GM18861 (cell line): ENCODE measurements around the gene CXCL13.
A peak's percentile ranks its signal among the peaks of the same experiment; 100 is the strongest.
"Not testable (repeated sequence)": the region's sequence is repeated elsewhere in the genome, so short reads cannot be mapped to it uniquely, and the experiment has no call there.

ENCODE experiments used
- ATAC-seq: cut with Tn5 transposase; IDR thresholded peaks from one replicate; pipeline ENCODE4 v1.9.1; 2021; ENCODE audit not compliant: unreplicated experiment

CXCL13 gene, protein sequence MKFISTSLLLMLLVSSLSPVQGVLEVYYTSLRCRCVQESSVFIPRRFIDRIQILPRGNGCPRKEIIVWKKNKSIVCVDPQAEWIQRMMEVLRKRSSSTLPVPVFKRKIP

DNA sequence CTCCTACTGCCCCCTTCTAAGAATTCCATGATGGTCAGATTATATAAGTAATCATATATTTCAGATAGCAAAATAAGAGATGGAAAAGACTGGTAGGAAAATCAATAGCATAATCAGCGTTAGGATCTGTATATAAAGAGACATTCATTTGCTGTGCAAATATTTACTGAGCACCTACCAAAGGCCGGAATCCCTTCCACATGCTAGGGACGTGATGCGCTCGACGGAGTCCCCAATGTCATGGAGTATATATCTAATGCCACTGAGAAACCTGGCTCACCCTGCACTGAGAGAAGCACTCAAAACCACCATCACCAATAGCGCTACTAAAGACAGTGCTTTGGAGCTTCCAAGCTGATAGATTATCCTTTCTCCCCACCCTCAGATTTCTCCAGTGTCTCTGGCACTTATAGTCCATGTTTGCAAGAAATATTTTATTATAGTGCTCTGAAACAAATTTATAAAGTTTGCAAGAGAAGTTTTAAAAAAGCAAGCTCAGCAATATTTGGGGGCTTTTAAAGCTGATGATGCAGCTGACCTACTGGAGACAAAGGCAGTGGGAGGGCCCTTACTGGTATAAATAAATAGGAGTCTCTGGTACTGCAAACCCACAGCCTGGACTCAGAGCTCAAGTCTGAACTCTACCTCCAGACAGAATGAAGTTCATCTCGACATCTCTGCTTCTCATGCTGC lies at the start of gene CXCL13:
CXCL13 (plus strand) TSS at position 611 of the 693 bp plus-strand sequence; CDS start at position 657, 46 bp downstream.
- no peak for ATAC-seq

DNA sequence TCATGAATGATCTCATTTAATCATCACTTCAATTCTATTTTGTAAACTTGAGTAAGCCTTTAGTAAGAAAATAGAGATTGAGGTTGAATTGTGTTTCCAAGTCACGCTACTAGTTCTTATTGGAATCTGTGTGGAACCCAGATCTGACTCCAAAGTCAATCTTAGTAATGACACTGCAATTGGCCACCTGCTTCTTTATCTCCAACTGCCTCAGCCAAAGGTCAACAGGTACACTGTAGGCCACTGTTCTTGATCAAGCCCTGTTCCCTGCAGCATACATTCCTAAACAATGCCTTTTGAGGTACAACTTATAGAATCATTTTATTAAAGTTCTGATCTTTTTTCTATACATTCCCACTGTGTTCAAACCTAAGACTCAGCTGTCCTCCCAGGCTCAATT lies 45.5 kb upstream of the CXCL13 start:
- no peak for ATAC-seq

DNA sequence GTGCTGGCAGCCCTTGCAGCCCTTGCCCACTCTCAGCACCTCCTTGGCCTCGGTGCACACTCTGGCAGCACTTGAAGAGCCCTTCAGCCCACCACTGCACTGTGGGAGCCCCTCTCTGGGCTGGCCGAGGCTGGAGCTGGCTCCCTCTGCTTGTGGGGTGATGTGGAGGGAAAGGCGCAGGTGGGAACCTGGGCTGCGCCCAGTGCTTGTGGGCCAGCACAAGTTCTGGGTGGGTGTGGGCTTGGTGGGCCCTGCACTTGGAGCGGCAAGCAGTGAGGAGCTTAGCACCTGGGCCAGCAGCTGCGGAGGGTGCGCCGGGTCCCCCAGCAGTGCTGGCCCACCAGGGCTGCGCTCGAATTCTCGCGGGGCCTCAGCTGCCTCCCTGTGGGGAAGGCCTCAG lies 43.9 kb upstream of the CXCL13 start:
- not testable (repeated sequence) for ATAC-seq

DNA sequence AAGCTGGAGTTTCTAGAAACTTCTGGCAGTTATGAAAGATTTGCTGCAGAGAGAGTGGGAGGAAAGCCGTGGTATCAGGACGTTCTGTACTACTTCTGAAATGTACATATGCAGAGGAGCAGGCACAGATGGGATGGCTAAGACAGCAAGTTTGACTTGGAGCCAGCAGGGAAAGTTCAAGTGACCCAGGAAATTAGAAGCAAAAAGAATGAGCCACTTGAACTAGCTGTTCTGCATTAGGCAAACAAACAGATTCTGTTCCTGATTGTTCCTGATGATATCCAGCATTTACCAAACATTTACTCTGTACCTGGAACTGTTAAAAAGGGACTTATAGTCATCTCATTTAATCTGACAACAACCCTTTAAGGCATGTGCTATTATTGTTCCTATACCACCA lies 41.4 kb upstream of the CXCL13 start:
- ATAC-seq, result no peak

DNA sequence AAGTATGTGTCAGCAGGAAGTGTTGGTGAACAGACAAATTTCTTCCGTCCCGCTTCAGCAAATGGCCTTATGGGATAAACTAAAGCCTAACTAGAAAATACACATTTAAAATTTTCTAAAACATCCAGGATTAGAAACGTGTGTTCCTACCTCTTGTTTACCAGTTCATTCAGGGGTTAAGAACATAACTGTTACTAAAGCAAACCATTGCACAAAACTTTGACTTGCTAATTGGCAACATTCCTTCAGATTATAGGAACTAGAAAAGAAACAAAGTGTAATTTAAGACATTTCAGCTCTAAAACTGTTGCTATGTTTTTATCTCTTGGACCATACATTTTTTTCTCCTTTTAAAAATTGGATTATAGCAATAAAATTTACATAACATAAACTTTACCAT lies 39.5 kb upstream of the CXCL13 start:
- no peak for ATAC-seq

DNA sequence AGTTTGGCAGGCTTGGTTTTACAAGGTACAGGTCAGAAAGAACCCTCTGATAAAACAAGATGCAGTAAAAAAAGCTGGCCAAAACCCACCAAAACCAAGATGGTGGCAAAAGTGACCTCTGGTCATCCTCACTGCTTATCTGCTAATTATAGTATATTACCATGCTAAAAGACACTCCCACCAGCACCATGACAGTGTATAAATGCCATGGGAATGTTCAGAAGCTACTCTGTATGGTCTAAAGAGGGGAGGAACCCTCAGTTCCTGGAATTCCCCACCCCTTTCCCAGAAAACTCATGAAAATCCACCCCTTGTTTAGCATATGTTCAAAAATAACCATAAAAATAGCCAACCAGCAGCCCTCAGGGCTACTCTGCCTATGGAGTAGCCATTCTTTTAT lies 38.1 kb upstream of the CXCL13 start:
- no peak for ATAC-seq

DNA sequence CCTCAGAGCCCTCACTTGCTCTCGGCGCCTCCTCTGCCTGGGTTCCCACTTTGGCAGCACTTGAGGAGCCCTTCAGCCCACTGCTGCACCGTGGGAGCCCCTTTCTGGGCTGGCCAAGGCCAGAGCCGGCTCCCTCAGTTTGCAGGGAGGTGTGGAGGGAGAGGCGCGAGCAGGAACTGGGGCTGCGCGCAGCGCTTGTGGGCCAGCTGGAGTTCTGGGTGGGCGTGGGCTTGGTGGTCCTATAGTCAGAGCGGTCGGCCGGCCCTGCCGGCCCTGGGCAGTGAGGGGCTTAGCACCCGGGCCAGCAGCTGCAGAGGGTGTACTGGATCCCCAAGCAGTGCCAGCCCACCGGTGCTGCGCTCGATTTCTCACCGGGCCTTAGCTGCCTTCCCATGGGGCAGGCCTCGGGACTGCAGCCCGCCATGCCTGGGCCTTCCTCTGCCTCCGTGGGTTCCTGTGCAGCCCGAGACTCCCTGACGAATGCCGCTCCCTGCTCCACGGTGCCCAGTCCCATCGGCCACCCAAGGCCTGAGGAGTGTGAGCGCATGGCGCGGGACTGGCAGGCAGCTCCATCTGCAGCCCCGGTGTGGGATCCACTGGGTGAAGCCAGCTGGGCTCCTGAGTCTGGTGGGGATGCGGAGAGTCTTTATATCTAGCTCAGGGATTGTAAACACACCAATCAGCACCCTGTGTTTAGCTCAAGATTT lies 35.0 kb upstream of the CXCL13 start:
- not testable (repeated sequence) for ATAC-seq

DNA sequence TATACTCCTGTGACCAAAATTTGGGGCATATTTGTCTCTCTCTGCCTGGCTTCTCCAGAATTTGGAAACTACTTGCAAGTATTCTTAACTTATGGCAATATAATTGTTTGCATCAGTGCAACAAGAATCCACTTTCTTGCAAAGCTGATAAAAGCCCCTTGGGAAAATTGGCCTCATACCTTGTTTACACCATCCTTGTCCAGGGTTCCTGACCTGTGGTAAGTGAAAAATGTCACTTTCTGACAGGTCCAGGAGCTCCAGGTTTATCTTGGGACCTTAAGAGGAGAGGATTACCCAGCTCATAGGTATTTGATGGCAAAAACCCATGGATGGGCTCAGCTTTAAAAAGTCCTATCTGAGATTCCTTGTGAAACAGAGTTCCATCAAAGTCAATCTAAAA lies 29.3 kb upstream of the CXCL13 start:
- no peak for ATAC-seq

DNA sequence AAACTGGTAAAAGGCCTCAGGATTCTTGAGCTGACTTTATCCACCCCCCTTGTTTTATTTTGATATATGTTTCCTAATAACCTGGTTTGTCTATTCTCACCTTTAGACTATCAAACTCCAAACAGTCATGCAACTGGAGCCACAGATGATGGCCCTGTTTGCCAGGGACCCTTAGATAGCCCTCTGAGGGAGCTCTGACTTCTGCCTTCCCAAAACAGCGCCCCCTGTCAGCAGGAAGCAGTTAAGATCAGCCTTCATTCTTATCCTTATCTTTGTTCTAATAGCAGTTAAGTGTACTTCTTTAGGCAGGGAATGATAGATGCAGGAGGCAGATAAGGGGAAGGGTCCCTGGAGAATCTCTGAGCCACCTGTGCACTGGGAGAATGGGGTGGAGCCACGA lies 27.5 kb upstream of the CXCL13 start:
- no peak for ATAC-seq

DNA sequence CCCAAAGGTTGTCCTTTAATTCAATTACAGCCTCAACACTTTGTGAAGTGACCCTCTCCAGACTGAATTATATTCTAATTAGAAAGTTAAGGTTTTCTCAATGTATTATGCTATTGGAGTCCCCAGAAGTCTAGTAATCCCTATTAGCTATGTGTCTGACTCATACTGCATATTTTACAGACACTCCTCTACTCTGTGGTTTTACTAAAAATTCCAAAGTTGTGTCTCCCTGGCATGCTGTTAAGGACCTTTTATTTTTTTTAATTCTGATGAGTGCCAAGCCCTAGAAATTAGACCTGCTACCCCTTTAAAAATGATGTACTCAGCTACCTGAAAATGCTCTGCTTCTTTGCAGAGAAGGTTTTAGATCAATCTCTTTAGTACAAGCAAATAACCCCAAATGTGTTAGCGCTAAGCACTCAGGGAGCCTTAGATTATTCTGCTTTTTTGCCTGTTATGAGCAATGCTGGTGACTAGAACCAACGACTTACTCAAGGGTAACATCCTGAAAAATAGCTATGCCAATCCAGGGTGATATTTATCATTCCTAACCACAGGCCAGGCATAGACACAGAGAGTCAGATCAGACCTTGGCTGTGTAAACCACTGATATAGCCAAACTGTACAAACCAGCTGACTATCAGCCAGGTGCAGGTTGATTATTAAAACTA lies 26.1 kb upstream of the CXCL13 start:
- ATAC-seq, result no peak

DNA sequence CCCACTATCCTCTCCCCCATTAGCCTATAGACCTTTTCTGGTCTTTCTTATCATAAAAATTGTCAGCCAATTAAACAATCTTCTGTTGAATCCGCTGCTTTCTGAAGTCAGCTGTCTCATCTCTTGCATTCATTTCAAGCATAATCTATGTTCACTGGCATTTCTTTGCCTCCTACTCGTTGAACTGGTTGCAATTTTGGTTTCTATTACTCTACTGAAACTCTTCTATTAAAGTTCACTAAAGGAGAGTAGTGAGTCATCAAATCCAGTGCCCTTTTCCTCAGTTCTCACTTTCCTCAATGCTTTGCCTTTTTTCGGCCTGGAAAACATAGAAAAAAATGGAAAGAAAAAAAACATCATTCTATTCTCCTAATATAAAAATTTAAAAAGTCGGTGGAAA lies 23.9 kb upstream of the CXCL13 start:
- peak; percentile 52 for ATAC-seq

DNA sequence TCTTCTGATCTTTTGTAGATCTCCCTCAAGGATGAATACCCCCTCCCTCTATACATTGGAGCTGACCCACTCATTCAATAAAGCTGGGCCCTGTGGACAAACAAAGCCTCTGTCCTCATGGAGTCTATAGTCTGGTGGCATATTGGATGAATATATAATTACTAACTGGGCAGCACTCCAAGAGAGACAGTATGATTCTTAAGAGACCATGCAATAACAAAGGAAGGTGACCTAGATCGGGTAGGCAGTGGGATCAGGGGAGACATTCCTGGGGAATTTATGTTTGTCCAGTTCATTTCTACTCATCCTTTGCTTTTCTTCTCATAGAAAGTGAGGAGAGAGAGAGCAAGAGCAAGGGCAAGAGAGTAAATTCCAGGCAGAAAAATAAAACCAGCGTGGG lies 23.5 kb upstream of the CXCL13 start:
- ATAC-seq, result no peak

DNA sequence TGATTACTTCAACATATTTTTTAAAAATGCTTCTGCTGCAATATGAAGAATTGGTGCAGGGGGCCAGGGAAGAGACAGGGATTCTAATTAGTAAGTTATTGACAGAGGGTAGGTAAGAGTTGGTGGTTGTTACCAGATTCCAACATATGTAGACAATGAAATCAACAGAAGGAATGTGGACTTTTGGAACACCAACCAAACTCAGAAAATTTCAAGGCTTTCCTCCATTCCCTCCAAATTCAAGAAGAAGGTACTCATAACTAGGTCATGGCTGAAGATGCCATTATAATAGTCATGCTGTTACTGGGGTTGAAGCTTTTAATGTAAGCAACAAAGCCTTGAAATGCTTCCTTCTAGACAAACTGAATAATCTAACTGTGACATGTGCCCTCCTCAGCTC lies 22.9 kb upstream of the CXCL13 start:
- no peak for ATAC-seq

DNA sequence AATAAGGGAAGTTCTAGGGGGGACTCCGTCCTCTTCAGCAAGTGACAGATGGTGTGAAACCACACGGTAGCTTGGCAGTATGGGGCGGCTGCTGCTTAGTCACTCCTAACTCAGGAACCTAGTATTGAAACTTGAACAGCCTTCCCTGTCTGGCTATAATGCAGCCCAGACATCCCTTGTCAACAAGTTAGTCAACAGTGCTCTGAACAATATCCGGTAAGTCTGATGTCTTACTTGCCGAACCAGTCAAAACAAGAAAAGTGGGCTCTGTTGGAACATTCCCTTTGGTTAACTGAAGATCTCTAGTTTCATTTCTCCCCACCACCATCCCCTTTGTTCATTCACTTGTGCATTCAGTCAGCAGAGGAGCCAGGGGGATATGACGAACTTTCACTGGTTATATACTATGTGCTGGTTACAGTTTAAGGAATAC lies 18.7 kb upstream of the CXCL13 start:
- peak; percentile 96 for ATAC-seq

DNA sequence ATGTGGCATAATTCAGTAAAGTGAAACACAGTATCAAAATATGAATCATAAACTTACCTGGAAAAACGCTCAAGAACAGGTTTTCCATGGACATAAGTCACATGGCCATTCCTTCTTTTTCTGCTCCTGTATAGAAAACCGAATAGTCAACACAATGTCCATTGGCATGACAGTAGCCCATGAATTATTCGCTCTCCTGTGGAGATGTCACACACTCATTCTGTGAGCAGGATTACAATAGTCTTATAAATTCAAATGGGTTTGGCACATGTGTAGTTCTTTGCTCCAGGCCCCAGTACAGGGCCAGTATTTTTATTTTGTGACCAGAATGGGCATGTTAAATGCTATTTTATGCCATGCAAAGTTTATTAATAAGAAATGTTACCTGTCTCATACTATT lies 15.1 kb upstream of the CXCL13 start:
- no peak for ATAC-seq

DNA sequence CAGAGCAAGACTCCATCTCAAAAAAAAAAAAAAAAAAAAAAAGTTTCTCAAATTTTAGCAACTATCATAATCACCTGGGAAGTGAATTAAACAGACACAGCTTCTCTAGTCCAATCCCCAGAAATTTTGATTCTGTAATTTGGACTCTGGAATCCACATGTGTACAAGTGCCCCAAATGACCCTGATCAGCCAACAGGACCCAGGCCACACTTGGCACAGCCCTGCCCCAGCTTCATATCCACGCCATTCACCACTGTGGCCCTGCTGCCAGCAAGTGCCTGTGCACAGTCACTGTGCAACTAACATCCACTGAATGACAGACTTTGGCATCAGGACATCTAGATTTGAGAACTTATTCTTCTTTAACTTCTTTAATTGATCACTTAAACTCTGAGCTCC lies 14.1 kb upstream of the CXCL13 start:
- no peak for ATAC-seq

DNA sequence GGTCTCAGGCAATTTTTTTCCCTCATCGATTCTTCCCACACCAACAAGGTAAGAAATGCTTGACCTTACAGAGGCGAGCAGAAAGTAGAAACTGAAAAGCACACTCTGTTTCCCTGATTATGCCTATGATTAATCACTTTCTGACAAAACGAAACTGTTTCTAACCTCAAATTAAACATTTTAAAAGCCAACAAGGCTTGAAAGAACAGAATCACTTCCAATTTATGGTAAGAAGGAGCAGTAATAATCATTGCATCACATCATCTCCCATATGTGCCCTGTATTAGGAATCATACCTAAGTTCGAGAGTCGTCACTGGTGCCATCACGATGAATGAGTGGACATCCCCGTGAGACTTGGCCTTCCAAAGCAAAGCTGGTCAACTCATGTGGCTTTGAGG lies 12.5 kb upstream of the CXCL13 start:
- no peak for ATAC-seq

DNA sequence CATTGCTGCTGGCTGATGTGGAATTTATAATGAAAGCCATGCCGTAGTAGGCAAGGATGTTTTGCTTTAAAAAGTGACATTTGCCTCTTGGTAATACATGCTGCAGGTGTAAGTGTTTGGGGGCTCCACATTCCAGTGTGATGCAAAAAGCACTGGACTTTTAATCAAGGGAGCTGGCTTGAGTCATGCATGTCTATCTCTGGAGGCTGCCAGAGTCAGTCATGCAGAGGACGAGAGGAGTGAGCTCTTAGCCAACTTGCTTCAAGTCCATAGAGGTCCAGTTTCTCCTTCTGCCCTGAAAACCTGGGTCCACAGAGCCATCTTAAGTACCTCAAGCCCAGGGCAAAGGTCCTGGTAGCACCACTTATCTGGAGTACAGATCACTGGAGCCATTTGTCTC lies 11.6 kb upstream of the CXCL13 start:
- no peak for ATAC-seq

DNA sequence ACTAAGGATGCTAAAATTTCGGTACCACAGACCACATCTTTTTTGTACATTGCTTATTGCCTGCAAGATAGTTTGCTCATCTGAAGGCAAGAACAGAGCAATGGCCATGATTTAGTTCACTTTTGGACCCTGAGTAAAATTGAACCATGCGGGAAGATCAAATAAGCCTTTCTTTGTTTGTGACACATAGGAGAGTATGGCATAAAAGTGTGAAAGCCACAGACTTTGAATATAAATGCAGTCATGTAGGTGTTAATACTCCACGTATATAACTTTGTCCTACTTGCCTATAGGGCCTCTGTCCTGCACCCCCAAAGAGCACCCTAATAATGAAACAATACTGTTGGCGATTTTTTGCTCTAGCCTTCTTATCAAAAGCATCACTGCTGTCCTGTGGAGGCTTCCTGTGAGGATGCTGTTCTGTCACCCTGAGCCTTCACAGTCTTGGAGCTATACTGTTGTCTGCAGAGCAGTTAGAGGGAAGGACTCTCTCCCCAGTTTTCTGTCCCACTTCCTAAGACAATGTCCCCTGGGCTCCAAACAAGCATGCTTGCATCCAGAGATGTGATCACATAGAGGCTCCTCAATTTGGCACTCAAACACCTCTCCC lies 10.2 kb upstream of the CXCL13 start:
- no peak for ATAC-seq

DNA sequence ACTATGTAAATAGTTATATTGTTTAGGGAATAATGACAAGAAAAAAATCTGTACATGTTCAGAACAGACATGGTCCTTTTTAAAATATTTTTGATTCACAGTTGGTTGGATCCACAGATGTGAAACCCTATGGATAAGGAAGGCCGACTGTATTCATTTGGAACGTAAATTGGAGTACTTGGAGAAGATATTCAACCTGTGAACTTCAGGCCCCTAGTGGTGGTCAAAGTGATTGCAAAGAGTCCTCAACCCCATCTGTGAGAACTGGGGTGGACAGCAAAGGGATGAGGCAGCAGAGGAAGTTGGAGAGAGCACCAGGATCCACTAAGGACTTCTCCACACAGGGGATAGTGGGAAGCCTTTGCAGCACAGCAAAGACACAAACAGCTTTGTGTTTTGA lies 6.2 kb upstream of the CXCL13 start:
- ATAC-seq, result no peak
